ENCODE data around the gene CDH18.
A peak's percentile ranks its signal among the peaks of the same experiment; 100 is the strongest.

The CDH18 gene

DNA sequence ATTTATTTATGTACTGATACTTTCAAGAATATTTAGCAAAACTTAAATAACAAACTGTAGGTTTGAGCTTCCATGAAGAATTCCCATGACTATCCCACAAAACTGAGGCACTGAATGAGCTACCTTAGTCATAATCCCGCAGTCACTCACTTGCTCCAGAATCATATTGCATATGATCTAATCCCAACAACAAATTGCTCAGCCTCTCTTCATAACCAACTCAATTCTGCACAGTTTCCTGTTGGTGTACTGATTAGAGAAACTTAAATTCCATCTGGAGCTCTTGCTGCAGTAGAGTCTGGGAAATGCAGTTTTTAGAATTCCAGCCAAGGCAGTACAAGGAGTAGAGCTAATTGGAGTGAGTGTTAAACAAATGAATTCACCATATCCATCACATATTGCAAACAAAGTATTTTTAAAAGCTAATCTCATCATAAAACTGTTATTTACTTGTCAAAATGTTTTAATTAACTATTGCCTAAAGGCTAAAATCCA lies 35.7 kb upstream of the CDH18 start:
- TF ChIP-seq, protein P1, sequence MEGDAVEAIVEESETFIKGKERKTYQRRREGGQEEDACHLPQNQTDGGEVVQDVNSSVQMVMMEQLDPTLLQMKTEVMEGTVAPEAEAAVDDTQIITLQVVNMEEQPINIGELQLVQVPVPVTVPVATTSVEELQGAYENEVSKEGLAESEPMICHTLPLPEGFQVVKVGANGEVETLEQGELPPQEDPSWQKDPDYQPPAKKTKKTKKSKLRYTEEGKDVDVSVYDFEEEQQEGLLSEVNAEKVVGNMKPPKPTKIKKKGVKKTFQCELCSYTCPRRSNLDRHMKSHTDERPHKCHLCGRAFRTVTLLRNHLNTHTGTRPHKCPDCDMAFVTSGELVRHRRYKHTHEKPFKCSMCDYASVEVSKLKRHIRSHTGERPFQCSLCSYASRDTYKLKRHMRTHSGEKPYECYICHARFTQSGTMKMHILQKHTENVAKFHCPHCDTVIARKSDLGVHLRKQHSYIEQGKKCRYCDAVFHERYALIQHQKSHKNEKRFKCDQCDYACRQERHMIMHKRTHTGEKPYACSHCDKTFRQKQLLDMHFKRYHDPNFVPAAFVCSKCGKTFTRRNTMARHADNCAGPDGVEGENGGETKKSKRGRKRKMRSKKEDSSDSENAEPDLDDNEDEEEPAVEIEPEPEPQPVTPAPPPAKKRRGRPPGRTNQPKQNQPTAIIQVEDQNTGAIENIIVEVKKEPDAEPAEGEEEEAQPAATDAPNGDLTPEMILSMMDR (IDR thresholded peaks at IDR 0.05; ENCODE audit: low read length, missing control alignments), result no peak
- H3K4me3 ChIP-seq (replicated peaks; ENCODE audit: low read depth, low read length), result no peak overlapping the region
- peak; percentile 21 for DNase-seq (ENCODE audit: low read depth)

DNA sequence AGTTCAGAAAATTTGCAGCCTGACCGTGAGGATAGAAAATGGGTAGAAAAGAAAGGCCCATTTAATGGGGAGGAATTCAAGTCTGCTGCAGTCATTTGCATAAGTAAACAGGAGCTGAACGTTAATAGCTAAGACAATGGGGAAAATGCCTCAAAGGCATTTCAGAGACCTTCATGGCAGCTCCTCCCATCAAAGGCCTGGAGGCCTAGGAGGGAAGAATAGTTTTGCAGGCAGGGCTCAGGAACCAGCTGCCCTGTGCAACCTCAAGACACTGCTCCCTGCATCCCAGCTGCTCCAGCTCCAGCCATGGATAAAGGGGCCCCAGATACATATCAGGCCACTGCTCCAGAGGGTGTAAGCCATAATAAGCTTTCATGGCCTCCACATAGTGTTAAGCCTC lies 32.2 kb upstream of the CDH18 start:
- TF ChIP-seq, protein P1 (IDR thresholded peaks at IDR 0.05; ENCODE audit: low read length, missing control alignments), result no peak
- no peak overlapping the region for H3K4me3 ChIP-seq (replicated peaks; ENCODE audit: low read depth, low read length)
- no peak for DNase-seq (ENCODE audit: low read depth)

DNA sequence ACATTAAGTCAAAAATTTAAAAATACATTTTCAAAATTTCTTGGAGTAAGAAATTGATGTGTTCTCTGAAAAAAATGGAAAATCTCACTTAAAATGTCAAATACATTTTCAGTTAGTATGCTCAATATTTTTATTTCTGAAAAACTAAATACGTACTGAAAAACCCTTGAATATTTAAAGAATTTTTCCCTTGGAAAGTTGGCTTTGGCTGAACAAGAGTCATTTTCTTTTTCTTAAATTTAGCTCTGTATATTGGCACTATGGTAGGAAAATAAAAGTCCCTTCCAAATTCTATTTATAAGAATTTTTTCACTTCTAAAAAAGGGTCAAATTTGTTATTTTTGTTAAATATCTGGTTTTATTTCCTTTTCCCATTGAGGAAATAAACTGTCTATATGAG lies 29.0 kb upstream of the CDH18 start:
- TF ChIP-seq, protein P1 (IDR thresholded peaks at IDR 0.05; ENCODE audit: low read length, missing control alignments), result no peak
- no peak for DNase-seq (ENCODE audit: low read depth)
- H3K4me3 ChIP-seq (replicated peaks; ENCODE audit: low read depth, low read length), result no peak overlapping the region

DNA sequence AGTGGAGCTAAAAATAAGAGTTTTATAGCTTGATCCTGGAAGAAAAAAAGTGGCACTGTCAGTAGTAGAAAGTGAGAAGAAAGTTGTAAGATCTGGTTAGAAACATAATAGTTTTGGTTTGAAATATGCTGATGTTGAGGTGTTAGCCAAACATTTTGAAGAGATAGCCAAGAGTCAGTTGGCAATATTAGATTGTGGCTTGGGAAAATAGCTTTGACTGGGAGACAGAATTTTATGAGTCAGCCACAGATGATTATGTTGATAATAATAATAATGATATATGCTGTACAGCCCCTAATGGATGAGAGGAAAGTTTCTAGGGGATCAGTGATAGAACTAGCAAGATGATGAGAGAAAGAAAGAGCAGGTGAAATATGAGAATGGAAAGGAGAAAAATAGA lies 12.4 kb upstream of the CDH18 start:
- H3K4me3 ChIP-seq (replicated peaks; ENCODE audit: low read depth, low read length), result no peak overlapping the region
- no peak for DNase-seq (ENCODE audit: low read depth)
- TF ChIP-seq, protein P1 (IDR thresholded peaks at IDR 0.05; ENCODE audit: low read length, missing control alignments), result no peak

DNA sequence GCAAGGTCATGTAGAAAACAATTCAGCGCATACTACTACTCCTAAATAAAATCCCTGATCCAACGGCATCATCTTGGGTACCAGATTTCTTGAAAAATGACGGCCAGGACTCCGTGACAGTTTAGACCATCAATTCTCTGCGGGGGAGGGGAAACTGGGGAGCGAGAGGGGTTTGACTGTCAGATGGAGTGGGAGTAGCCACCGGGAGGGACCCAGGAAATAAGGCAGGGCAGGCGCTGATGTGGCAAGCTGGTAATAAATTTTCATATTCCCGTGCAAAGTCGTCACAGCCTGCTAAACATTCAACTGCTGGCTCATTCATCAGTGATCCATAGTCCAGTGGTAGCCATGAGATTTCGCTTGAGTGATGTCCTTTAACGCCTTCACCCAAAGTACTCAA lies 457 bp upstream of the CDH18 start:
- TF ChIP-seq, protein P1 (IDR thresholded peaks at IDR 0.05; ENCODE audit: low read length, missing control alignments), result no peak
- DNase-seq (ENCODE audit: low read depth), result no peak
- peak overlapping the region; percentile 37 for H3K4me3 ChIP-seq (replicated peaks; ENCODE audit: low read depth, low read length)

DNA sequence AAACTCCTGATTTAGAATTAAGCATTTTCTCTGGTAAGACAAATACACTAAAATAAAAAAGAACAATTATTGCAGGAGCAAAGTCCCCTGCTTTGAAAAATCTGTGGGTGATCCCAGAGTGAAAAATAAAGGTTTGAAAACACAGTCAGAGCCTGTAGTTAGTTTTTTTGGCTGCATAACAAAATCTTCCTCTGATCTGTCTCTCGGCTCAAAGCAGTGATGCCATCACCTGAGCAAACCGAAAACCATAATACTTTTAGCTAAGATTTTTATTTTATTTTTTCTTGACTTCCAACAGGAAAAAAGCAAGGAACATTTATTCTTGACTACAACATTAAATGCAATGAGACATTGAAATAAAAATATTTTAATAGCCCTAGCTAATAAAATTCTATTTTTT lies 1.2 kb downstream of the CDH18 start:
- H3K4me3 ChIP-seq (replicated peaks; ENCODE audit: low read depth, low read length), result no peak overlapping the region
- TF ChIP-seq, protein P1 (IDR thresholded peaks at IDR 0.05; ENCODE audit: low read length, missing control alignments), result no peak
- DNase-seq (ENCODE audit: low read depth), result no peak

DNA sequence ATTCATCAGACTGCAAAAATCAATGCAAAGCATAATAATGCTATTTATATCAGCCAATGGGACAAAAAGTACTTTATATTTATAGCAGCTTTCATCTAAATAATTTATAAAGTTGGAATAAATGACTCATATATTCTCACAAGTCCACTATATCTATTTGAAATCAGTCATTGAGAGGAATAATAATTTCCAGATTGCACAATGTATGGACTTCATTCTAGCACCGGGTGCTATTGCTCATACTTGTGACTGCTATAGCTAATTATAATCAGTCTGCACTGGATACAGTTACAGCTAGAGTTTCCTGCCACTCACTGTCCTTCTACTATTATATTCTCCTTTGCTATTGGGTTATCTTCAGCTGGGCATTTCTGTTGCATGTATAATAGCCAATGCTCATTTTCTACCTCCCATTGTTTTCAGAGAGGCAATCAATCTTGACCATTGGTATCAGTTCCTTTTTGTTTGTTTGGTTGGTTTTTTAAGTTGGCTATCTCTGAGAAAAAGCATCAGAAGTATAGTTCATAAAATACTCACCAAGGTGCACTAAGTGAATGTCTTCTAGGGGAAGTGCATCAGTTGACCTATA lies 1.9 kb downstream of the CDH18 start:
- TF ChIP-seq, protein P1 (IDR thresholded peaks at IDR 0.05; ENCODE audit: low read length, missing control alignments), result no peak
- DNase-seq (ENCODE audit: low read depth), result peak; percentile 7

More for the DNA sequence above, 1.9 kb downstream of the CDH18 start:
- H3K4me3 ChIP-seq (replicated peaks; ENCODE audit: low read depth, low read length), result no peak overlapping the region
